Smooth muscle cell (in vitro differentiated cells): ENCODE results near the gene TRPM4. TPM values are rescaled to one million over a fixed set of nuclear protein-coding genes. Genes with fewer than 3 reads are reported as not detected.
"Not testable (repeated sequence)": the region's sequence is repeated elsewhere in the genome, so short reads cannot be mapped to it uniquely, and the experiment has no call there.

Source experiments
- DNase-seq: peaks from one replicate; lab custom pipeline; 2025; ENCODE audit not compliant: unreplicated experiment; lab: John Stamatoyannopoulos, UW
- H2AFZ ChIP-seq: fragments of 200-600 bp; sonication (generic); 2 replicates; pipeline ENCODE4 v1.6.0; 2016; ENCODE audit warnings: antibody characterized with exemption, low read depth, mild to moderate bottlenecking
- H3F3A ChIP-seq: fragments of 200-600 bp; sonication (generic); 2 replicates; pipeline ENCODE4 v1.6.0; 2017; ENCODE audit warnings: antibody characterized with exemption, low read depth
- H3K27ac ChIP-seq: fragments of 200-600 bp; sonication (generic); 2 replicates; pipeline ENCODE4 v1.5.1; 2016; ENCODE audit warnings: low read depth, mild to moderate bottlenecking
- H3K27me3 ChIP-seq: fragments of 200-600 bp; sonication (generic); 2 replicates; pipeline ENCODE4 v1.6.1; 2016; ENCODE audit warnings: low read depth, mild to moderate bottlenecking
- H3K36me3 ChIP-seq: fragments of 200-600 bp; sonication (generic); 2 replicates; pipeline ENCODE4 v1.5.1; 2016; ENCODE audit warnings: low read depth
- H3K4me1 ChIP-seq: fragments of 200-600 bp; sonication (generic); 2 replicates; pipeline ENCODE4 v1.5.1; 2016; ENCODE audit warnings: low read depth
- H3K4me2 ChIP-seq: fragments of 200-600 bp; sonication (generic); 2 replicates; pipeline ENCODE4 v1.6.0; 2016; ENCODE audit warnings: mild to moderate bottlenecking
- H3K4me3 ChIP-seq: fragments of 200-600 bp; sonication (generic); 2 replicates; pipeline ENCODE4 v1.5.1; 2016; ENCODE audit warnings: mild to moderate bottlenecking
- H3K79me2 ChIP-seq: fragments of 200-600 bp; sonication (generic); 2 replicates; pipeline ENCODE4 v1.6.0; 2016; ENCODE audit warnings: low read depth, mild to moderate bottlenecking
- H3K9ac ChIP-seq: fragments of 200-600 bp; sonication (generic); 2 replicates; pipeline ENCODE4 v1.6.0; 2016; ENCODE audit warnings: low read depth
- H3K9me3 ChIP-seq: fragments of 200-600 bp; sonication (generic); replicated peaks from 2 replicates; pipeline ENCODE4 v1.5.1; 2016; ENCODE audit warnings: low read depth
- H4K20me1 ChIP-seq: fragments of 200-600 bp; sonication (generic); 2 replicates; pipeline ENCODE4 v1.6.0; 2016; ENCODE audit warnings: low read depth
- CTCF ChIP-seq: fragments of 200-600 bp; sonication (generic); IDR thresholded peaks from 2 replicates; pipeline ENCODE4 v1.5.1; 2017; ENCODE audit warnings: borderline replicate concordance, mild to moderate bottlenecking, antibody characterized with exemption; ENCODE audit not compliant: insufficient read depth, poor library complexity, severe bottlenecking
- WGBS: methylation state at CpG from one replicate; pipeline ENCODE4 v1.1.7; 2016; ENCODE audit warnings: low lambda C conversion rate; 5-methylcytosine and 5-hydroxymethylcytosine counted together
- polyA plus RNA-seq: library from polyadenylated mRNA; unstranded; fragments of >200 nt; fragmentation: Nextera tagmentation; extraction: Ambion mirVana; gene quantifications from 2 replicates; pipeline ENCODE4 v1.2.1, GENCODE V29; 2016
- total RNA-seq: library from RNA; depleted of rRNA; stranded (reverse); fragments of >200 nt; gene quantifications from 2 replicates; pipeline ENCODE4 v1.2.3, GENCODE V29; 2014

The TRPM4 gene
- total and polyA plus RNA-seq, 2 experiments from 2014 or later, result 27.7 to 32.1 TPM

DNA sequence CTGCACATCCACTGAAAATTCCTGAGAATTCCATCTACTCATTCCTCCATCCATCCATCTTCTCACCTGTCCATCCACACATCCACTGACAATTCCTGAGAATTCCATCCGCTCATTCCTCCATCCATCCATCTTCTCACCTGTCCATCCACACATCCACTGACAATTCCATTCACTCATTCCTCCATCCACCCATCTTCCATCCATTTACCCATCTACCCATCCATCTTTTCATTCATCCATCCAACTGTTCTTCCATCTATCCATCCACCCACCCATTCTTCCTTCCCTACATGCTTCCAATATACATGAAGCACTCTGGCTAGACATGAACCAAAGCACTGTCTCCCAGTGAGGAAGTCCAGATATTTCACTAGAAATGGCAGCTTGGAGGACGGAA lies 15.6 kb downstream of the TRPM4 start:
- H3K4me1 ChIP-seq, result no peaks in the 10 kb centered on the region

GRCh38 chr19:49180659-49181058 lies 23.1 kb downstream of the TRPM4 start:
- TF ChIP-seq CTCF, result no peak
- H3K79me2 ChIP-seq, result no peaks in the 10 kb centered on the region
- 91% methylated on average over 4 of the region's 4 CpGs for WGBS
- H3K4me2 ChIP-seq, result no peak overlapping the region
- no peak for DNase-seq
- H3K9ac ChIP-seq, result no peak overlapping the region
- H3F3A ChIP-seq, result no peaks in the 10 kb centered on the region
- no peaks in the 10 kb centered on the region for H3K36me3 ChIP-seq
- no peak overlapping the region for H3K4me3 ChIP-seq
- H4K20me1 ChIP-seq, result no peaks in the 10 kb centered on the region
- no peaks in the 10 kb centered on the region for H3K4me1 ChIP-seq
- H2AFZ ChIP-seq, result no peak overlapping the region
- no peaks in the 10 kb centered on the region for H3K27me3 ChIP-seq
- no peak overlapping the region for H3K27ac ChIP-seq
- no peaks in the 10 kb centered on the region for H3K9me3 ChIP-seq

More for the DNA sequence above, 15.6 kb downstream of the TRPM4 start:
- no peaks in the 10 kb centered on the region for H3K9me3 ChIP-seq
- H4K20me1 ChIP-seq, result no peaks in the 10 kb centered on the region
- H3K9ac ChIP-seq, result no peak overlapping the region
- H3K27ac ChIP-seq, result no peak overlapping the region
- DNase-seq, result no peak
- H3K36me3 ChIP-seq, result peaks cover 4% of the 10 kb centered on the region
- no peaks in the 10 kb centered on the region for H3F3A ChIP-seq
- no peak overlapping the region for H2AFZ ChIP-seq
- no peak for TF ChIP-seq CTCF
- 97% methylated on average over 2 of the region's 2 CpGs for WGBS
- H3K4me2 ChIP-seq, result no peak overlapping the region
- no peaks in the 10 kb centered on the region for H3K27me3 ChIP-seq
- no peak overlapping the region for H3K4me3 ChIP-seq
- H3K79me2 ChIP-seq, result no peaks in the 10 kb centered on the region

- not testable (repeated sequence) for H3K9me3 ChIP-seq, H4K20me1 ChIP-seq, H3K4me2 ChIP-seq, H3K79me2 ChIP-seq, H3K4me1 ChIP-seq, H3K27ac ChIP-seq, H3K9ac ChIP-seq, H3K36me3 ChIP-seq, DNase-seq, H3F3A ChIP-seq, H3K4me3 ChIP-seq, H3K27me3 ChIP-seq, H2AFZ ChIP-seq
- WGBS, result 96% methylated on average over 20 of the region's 20 CpGs
Measured at GRCh38 chr19:49182010-49182847, 24.6 kb downstream of the TRPM4 start.

- Histone ChIP-seq H3K4me2 (no peak overlapping the region), H3K4me1 (no peaks in the 10 kb centered on the region), H3K4me3 (no peak overlapping the region), H3F3A (no peaks in the 10 kb centered on the region), H4K20me1 (no peaks in the 10 kb centered on the region), H3K9me3 (no peaks in the 10 kb centered on the region), H3K79me2 (no peaks in the 10 kb centered on the region), H3K27me3 (no peaks in the 10 kb centered on the region), H3K27ac (no peak overlapping the region), H2AFZ (no peak overlapping the region), H3K9ac (no peak overlapping the region), H3K36me3 (no peaks in the 10 kb centered on the region)
- TF ChIP-seq CTCF, result no peak
- WGBS, result 98% methylated on average over 19 of the region's 26 CpGs
- DNase-seq, result no peak
Measured at GRCh38 chr19:49182848-49183375, 25.3 kb downstream of the TRPM4 start.
